GM21825 (cell line): Measurements from ENCODE around the gene SYT1.

Source experiments
- ATAC-seq: cut with Tn5 transposase; IDR thresholded peaks from one replicate; pipeline ENCODE4 v1.9.1; 2021; ENCODE audit warnings: mild to moderate bottlenecking, moderate library complexity; ENCODE audit not compliant: unreplicated experiment

Gene SYT1

DNA sequence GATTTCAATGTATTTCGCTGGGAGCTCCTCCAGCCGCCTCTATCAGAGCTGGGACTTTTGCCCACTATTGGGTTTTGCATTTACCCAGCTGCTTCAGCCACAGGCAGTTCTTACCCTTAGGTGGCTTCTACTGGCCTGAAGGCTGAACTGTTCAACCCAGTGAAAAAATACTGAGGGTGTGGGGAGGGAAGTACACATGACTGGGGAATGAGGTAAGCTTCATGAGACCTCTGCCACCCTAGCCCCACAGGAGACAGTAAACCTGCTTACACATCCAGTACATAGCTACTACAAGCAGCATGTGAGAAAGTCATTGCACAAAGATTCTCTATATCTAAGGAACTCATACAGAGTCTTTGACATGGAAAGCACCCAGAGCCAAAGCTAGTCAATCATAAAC lies 411.1 kb downstream of the SYT1 start:
- ATAC-seq: no peak

DNA sequence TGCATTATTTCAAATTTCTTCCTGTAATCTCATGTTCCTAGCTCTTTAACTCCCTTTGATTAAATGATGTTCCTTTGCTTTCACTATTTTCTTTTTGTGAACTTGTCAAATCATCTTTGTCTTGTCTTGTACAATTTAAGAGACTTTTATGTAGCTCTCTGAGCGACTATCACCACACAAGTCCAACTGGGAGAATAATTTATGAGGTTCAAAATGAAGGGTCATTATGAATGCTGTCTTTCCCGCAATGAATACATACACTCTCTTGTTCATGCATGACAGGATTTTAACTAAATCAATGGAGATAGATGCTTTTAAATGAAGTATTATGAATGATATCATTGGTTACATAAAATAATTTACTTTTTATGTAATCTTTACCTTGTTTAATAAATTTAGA lies 418.8 kb downstream of the SYT1 start:
- ATAC-seq: no peak

DNA sequence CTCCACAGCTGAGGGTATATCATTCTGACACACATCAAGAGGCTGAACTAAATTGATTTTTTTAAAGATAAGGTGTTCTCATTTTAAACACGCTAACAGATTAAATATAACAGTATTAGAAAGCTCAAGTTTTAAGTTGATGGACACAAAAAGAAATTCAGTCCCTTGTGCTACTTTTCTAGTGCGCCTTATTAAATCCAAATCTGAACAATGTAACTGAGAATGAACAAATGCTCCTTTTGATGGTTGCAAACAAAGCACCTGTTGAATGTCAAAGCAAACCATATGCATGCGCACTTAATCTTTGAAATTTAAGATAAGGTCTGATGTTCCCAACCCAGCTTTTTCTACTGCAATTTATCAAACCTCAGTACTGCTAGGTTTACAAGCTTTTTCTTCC lies 424.3 kb downstream of the SYT1 start:
- no peak for ATAC-seq

DNA sequence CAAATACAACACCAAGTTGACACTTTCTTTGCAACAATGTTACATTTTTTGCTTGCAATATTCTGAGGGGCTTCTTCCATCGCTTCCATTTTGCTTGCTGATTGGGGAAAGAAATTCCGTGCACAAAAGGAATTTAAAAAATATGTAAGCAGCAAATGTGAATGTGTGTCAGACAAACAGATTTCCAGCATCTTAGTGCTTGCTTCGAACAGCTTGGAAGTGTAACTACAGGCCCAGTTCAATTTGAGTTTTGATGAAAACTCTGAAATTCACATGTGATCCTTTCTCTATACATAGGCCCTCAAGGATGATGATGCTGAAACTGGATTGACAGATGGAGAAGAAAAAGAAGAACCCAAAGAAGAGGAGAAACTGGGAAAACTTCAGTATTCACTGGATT lies 427.1 kb downstream of the SYT1 start:
- no peak for ATAC-seq

DNA sequence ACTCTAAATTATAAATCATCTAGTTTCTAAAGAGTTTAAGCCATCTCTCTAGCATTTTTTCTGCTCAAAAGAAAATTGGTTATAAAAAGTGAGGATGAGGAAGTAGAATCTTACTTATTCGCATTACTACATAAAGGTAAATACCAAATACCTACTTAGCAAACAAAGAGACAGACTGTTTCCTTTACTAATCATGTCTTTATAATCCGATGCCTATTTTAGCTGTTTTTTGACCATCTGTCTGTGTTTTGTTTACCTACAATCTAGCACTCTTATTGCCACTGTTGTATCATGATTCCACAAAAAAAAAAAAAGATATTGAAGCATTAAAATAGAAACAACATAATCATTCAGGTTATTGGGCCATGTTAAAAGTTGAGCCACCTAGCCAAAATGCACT lies 430.0 kb downstream of the SYT1 start:
- no peak for ATAC-seq

DNA sequence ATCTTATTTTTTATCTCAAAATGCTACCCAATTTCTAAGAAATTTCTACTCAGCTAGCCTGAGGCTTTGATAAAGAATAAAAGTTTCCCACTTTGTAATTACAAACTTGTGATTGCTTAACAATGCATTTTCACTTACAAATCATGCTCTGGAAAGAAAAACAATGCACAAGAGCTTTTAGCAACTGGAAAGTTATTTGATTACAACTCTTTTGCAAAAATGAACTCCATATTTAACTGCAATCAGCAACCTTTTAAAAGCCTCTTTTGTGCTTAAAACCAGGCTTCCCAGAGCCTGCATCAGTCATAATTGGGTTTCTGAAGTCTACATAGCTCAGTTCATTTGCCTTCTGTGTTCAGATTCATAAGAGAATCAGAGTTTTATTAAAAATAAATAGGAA lies 431.0 kb downstream of the SYT1 start:
- no peak for ATAC-seq

DNA sequence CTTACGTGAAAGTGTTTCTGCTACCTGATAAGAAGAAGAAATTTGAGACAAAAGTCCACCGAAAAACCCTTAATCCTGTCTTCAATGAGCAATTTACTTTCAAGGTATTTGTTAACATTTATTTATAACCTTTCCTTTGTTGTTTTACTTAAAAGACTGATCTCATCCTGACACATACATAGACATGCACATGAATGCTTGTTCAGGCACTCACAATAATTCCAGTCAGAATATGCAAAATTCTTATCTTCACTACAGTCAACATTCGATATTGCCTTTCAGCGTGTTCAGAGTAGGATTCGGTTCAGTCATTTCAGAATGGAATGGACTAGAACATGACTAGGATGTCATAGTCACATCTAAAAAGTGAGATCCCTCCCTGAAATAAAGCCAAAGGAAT lies 431.6 kb downstream of the SYT1 start:
- no peak for ATAC-seq

DNA sequence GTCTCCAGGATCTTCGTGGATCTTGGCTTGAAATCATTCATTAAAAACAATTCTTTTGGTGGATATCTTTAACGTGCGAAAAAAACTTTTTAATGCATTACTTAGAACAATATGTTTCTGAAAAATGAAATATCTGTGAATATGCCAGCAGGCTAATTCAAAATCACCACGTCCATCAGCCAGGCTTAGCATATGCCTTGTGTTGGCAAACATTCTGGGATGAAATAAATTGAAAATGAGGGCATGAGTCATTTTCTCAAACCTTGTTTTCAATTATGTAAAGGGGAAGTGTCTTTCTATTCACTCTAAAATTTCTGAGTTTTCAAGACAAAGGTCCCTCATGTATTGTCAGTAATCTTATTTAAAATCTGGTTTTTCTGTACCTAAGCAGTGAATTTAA lies 432.3 kb downstream of the SYT1 start:
- ATAC-seq: no peak

DNA sequence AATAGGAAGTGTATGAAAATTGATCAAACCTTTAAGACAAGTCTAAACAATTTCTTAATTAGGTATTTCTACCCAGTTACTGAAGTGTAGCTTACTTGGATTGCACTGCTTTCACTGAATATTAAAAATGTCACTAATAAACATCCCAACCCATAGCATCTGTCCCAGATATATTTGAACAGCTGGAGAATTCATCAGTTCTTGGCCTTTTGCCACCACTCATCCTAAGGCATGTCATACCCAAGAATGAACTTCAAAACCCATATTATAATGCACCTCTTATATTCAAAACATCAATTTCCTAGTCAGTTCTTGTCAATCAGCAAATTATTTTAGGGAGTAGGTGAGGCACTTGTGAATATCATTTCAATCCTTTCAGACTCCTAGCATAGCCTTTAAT lies 433.9 kb downstream of the SYT1 start:
- no peak for ATAC-seq

DNA sequence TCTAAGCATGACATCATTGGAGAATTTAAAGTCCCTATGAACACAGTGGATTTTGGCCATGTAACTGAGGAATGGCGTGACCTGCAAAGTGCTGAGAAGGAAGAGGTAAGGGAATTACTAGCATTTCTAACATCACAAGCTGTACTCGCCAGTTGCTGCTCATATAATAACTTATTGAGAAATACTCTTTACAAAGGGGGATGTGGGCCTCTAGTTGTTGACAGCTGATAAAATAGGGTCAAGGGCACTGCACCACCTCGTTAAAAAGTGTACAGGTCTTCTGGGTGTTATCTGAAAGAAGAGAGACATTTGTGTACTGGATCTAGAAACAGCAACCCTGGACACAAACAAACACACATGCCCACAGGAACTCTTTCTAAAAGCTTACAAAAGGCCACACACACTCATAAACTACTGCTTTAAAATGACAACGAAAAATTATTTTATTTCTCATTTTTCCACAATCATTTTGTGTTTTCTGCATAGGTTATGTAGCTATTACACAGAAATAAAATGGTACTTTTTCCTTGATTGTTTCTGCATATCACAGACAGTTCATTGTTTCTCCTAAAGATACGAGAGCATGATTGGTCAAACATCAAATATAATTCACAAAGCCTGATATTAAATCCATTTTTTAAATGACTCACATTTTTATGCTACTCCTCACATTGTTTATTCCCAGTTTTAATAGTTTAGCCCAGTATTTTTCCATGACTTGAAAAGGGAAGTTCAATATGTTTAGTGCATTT lies 435.0 kb downstream of the SYT1 start:
- no peak for ATAC-seq

DNA sequence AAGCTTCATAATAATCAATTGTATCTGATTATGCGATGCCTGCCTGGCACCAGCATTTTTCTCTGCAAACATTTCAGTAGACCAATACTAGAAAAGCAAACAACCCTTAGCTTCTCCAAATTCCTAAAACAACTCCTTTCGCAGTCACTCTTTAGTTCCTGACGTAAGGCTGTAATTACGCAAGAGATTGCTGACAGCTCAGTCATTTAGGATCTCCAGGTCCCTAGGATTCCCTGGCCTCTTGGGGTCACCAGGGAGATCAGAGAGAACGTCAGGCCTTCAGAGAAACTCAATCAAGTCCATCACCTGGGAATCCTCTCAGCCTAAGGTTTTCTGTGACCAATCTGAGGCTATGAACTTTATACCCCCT lies 435.6 kb downstream of the SYT1 start:
- ATAC-seq: no peak

DNA sequence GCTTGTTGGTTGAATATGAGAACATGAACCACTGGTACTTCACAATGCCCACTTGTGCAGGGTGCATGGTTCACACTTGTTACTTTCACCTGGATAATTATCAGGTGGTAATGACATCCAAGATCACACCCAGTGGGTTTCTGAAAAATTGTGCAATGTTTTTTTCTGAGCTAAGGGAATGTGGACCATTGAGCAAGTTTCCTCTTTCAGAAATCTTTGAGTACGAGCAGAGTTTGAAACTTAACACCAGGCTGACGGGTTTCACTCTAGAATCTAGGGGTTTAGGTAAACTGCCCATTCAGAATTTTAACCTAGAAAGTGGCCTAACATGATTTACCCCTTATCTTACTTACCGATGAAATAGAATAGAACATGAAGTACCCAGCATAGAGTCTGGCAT lies 436.6 kb downstream of the SYT1 start:
- no peak for ATAC-seq

DNA sequence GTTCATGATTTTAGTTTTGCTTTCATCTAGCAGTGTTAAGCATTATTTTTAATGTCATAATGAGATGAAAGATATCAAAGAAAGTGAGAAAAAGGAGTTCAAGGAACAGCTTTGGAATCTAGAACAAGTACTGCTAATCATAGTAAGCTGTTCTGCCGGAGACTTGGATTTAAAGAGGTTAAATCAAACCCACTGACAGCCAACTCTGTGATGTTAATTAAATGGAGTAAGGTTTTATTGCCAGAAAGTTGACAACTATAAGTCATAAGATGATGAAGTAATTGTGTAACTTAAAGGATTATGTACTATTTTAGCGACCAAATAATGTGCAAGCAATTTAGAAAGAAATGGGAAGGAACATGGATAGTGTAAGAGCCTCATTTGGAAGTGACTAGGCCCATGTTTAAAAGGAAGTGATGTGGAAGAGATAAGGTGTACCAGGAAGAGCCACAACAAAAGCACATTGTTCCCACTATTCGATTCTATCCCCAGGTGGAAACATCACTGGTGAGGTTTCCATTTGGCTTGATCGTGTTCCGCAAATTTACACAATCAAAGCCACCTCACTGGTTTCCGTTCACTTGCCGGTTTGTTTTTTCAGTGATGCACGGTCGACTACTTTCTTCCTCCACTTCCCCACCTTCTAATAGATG lies 437.7 kb downstream of the SYT1 start:
- ATAC-seq: no peak

DNA sequence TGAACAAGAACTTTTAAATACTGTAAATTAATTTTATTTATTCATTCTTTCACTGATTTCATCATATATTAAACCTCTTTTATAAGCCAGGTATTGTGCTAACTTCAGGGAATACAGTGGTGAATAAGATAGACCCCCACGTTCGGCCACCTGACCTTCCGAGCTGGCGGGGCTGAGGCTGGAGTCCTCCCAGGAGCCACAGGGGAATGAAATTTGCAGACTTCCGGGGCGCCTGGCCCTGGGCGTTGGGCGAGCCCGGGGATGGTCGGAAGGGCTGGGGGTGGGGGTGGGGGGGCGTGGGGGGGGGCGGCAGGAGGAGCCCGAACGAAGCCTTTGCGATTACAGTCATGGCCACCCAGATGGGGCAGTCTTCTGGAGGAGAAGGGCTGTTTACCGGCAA lies 442.8 kb downstream of the SYT1 start:
- no peak for ATAC-seq

DNA sequence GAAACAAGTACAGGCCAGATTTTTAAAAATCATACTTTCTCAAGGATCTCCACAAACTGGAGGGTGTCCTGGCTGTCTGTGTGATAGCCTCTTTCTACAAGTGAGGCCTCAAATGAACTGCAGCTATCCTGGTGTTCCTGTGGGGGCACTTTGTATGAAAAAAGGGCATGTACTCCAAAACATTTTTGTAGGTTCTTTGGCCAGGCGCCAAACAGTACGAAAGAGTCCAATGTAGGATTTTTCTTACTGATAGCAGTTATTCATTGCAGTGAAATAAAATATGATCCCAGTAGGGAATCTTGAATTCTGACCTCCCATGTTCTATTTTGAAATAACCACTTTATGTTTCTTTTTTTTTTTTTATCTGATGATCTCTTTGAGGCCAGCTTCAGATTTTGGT lies 444.5 kb downstream of the SYT1 start:
- no peak for ATAC-seq

DNA sequence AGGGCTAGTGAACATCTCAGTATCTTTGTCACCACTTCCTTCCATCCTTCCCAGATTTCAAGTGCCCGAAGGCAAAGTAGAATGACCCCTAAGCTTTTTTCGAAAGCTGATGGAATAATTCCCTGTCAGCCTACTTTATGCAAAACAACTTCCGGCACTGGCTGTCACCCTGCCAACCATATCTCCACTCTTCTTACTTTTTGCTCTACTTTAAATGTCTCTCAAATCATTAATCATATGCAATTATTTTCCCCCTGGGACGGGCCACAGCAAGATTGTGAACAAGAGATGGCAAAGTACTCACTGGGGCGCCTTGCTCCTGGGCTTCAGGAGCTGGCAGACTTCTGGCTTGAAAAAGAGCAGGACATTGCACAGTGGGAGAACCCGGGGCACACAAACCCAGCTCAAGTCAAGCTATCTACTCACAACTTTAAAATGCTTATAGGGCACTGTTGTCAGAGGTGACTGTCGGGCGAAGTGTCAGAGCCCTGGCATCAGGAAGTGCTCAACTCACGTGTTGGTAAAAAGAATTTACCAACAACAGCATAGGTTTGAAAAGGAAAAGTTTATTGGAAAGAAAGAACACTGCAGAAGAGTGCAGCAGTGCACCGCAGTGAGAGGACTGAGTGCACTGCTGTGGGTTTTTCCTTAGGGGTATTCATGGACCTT lies 452.7 kb downstream of the SYT1 start:
- no peak for ATAC-seq

DNA sequence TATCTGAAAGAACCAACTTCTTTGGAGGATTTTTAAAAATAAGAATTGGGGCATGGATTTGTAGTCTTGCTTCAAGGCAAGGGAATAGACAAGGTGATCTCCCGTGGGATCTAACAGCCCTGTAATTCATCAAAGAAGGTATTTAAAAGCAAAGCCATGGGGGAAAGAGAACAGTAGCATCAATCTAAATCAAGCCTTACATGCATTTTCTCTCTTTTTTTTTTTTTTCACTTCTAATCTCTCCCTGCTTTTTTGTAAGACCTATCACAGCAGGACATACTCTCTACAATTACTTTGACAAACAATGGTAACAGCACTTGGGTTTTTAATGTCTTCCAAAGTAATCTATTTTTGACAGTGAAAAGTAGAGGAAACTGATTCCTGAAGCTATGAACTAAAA lies 458.3 kb downstream of the SYT1 start:
- no peak for ATAC-seq

DNA sequence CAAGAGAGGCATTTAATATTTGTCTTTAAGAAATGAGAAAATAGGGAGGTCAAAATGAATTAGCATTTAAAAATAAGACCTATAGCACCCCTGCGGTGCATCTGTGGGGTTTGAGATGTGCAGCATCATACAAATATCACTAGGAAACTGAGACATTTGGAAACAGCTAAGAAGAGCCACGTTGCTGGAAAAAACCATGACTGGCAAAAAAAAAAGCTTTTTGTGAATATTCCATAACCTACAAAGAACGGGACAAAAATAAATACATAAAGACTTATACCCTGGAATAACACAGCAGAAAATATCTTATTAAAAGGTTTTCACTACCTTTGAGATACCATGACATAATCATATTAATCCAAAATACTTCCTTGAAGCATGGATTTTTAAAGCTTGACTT lies 460.0 kb downstream of the SYT1 start:
- no peak for ATAC-seq

DNA sequence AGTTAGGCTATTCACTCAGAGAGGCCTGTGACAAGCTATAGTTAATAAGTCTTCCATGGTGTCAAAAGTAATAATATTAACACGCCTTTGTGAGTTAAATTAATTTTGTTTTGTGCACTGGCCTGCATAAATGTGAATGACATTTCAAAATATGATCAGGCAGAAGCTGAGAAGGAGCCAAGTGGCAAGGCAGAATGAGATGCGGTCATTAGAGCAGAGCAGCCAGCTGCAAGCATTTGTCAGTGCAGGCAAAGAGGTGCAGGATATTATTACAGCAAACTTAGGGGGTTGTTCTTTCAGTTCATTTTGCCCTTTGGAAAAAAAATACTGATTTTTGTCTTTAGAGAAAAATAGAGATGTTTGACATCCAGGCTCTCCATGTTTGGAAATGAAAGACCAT lies 461.6 kb downstream of the SYT1 start:
- ATAC-seq: no peak

DNA sequence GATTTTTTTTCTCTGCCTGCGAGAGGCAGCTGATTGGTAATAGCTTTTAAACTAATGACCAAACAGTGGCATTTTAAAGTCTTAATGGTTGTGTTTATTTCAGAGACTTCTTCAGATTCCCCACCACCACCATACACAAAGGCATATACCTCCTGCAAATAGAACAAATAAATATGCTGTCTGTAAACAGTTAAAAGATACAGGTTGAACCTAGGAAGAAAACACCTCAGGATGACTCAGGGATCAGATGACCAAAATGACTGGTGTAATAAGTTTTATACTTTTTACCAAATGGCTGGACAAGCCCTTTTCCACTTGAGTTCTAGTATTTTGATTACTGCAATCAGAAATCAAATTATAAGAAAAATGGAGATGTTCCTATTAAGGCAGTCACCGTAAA lies 462.1 kb downstream of the SYT1 start:
- ATAC-seq: no peak

DNA sequence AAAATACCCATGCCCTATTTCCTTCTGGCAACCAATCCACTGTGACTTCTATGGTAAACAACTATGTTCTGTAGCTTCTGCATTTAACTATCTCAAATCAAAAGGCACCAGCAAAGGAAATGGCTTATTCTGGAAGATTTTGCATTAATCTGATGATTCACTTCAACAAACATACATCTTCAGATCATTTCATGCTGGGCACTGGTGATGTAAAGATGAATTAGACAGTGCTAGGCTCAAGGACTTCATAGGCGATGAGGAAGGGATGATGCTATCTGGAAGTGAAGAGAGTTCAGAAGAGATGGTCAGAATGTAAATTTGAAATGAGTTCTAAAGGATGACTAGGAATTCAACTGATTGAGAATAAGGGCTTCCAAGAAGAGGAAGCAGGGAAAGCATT lies 462.9 kb downstream of the SYT1 start:
- ATAC-seq: no peak

DNA sequence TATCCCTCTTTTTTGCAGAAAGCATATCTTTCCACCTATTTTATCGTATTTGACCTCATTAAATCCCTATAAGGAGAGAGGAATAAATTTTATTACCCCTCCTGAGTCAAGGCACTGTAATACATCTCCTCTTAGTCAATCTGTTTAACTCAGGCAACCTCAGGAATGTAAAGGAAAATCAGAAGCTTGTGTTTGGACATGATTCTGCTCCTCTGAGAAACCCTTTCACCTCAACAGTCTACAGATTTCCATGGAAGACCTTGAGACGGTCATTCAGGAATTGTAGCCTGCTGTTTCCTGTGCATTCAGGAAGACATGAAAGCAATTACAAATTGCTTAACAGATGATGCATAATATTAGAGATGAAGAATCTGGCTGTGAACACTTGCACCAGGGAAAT lies 465.4 kb downstream of the SYT1 start:
- ATAC-seq: no peak
